Thyroid gland (tissue), 4 donors: Measurements from ENCODE around the gene LRRC59. TPM values are rescaled to one million over a fixed set of nuclear protein-coding genes. Genes with fewer than 3 reads are reported as not detected.

ENCODE experiments used
- DNase-seq, 2 donors: peaks; one replicate each; pipeline ENCODE4 v3.0.0-alpha.2; 2019
- H3K27ac ChIP-seq, 3 donors: fragments of 200-600 bp; sonication (generic); 1 replicate in 2 of 3; 2 replicates in 1 of 3; pipeline ENCODE4 v1.5.1; 2016 to 2019; ENCODE audit warnings: mild to moderate bottlenecking in 1 of 3, moderate library complexity in 1 of 3
- H3K27me3 ChIP-seq: fragments of 200-600 bp; sonication (generic); one replicate; pipeline ENCODE4 v1.5.1; 2019
- H3K36me3 ChIP-seq, 2 donors: fragments of 200-600 bp; sonication (generic); one replicate each; pipeline ENCODE4 v1.5.1; 2016 to 2019
- H3K4me1 ChIP-seq, 2 donors: fragments of 200-600 bp; sonication (generic); one replicate each; pipeline ENCODE4 v1.5.1; 2017 to 2019
- H3K4me3 ChIP-seq, 3 donors: fragments of 200-600 bp; sonication (generic); replicated peaks in 1 of 3; 1 replicate in 2 of 3; 2 replicates in 1 of 3; pipeline ENCODE4 v1.5.1; 2016; ENCODE audit warnings: mild to moderate bottlenecking in 1 of 3
- H3K9me3 ChIP-seq: fragments of 200-600 bp; sonication (generic); one replicate; pipeline ENCODE4 v1.5.1; 2017
- CTCF ChIP-seq, 6 experiments: fragments of 200-600 bp in 3 of 6; fragments of 450-650 bp in 3 of 6; sonication (generic) in 3 of 6; IDR thresholded peaks; one replicate each; pipeline ENCODE4 v1.5.1; 2016 to 2019; ENCODE audit warnings: antibody characterized with exemption in 6 of 6, mild to moderate bottlenecking in 2 of 6, inconsistent platforms in 1 of 6, moderate library complexity in 1 of 6
- POLR2A ChIP-seq, 2 donors: fragments of 450-650 bp; IDR thresholded peaks; one replicate each; pipeline ENCODE4 v1.6.1; 2017; ENCODE audit warnings: antibody characterized with exemption in 2 of 2, mild to moderate bottlenecking in 2 of 2, moderate library complexity in 1 of 2
- WGBS, 2 donors: methylation state at CpG; one replicate each; pipeline ENCODE4 v1.1.5; 2017; 5-methylcytosine and 5-hydroxymethylcytosine counted together
- intact Hi-C: fragments of 100-400 bp; cut with DNase I; formaldehyde crosslinking; loops from one replicate; pipeline ENCODE4 v1.15.1; 2023
- total RNA-seq, 4 donors: library from RNA; depleted of rRNA; stranded (reverse); fragments of >200 nt; gene quantifications; one replicate each; pipeline ENCODE4 v1.2.3, GENCODE V29; 2016

The LRRC59 gene
- total RNA-seq, 4 donors from 2014 or later = 57.4 to 91.0 (median 77.5) TPM

- peaks cover 49 to 55% of the 10 kb centered on the region in 2 donors for H3K4me1 ChIP-seq
- DNase-seq = no peak
- H3K27ac ChIP-seq = peak overlapping the region; percentile 80 to 89 (median 89)
- no peaks in the 10 kb centered on the region for H3K36me3 ChIP-seq
- WGBS, 2 donors = 60 to 70% methylated on average over 10 of the region's 10 CpGs
- no peaks in the 10 kb centered on the region for H3K27me3 ChIP-seq
- H3K4me3 ChIP-seq = no peak overlapping the region
- intact Hi-C loops = no loop called here
- TF ChIP-seq POLR2A (IDR thresholded peaks at IDR 0.05) = no peak
- H3K9me3 ChIP-seq = no peaks in the 10 kb centered on the region
These were observed 43.8 kb upstream of the LRRC59 start for GRCh38 chr17:50440838-50441829.

- no peaks in the 10 kb centered on the region for H3K9me3 ChIP-seq
- no peaks in the 10 kb centered on the region for H3K36me3 ChIP-seq
- 25 to 51% methylated on average over 3 to 4 of the region's 4 CpGs for WGBS, 2 donors
- TF ChIP-seq CTCF (IDR thresholded peaks at IDR 0.05) (peak in 1 of 6 experiments; percentile 15), POLR2A (IDR thresholded peaks at IDR 0.05) (peak in 1 of 2 donors; percentile 33)
- peak; percentile 85 to 86 for DNase-seq
- peak overlapping the region; percentile 80 to 89 (median 89) for H3K27ac ChIP-seq
- no peak overlapping the region for H3K4me3 ChIP-seq
- H3K4me1 ChIP-seq = peaks cover 49 to 55% of the 10 kb centered on the region in 2 donors
- intact Hi-C loops = no loop called here
- H3K27me3 ChIP-seq = no peaks in the 10 kb centered on the region
These were observed 43.0 kb upstream of the LRRC59 start for GRCh38 chr17:50440172-50440837.

GRCh38 chr17:50439008-50439407 is 41.7 kb upstream of the LRRC59 start:
- Histone ChIP-seq H3K36me3 (no peaks in the 10 kb centered on the region), H3K27me3 (no peaks in the 10 kb centered on the region), H3K9me3 (no peaks in the 10 kb centered on the region), H3K27ac (peak overlapping the region in 2 of 3 donors; percentile 80 to 89), H3K4me1 (peaks cover 45 to 51% of the 10 kb centered on the region in 2 donors), H3K4me3 (no peak overlapping the region)
- 85 to 88% methylated on average over 4 of the region's 4 CpGs for WGBS, 2 donors
- DNase-seq = no peak
- TF ChIP-seq POLR2A (IDR thresholded peaks at IDR 0.05) (no peak), CTCF (IDR thresholded peaks at IDR 0.05) (no peak)
- intact Hi-C loops = no loop called here

GRCh38 chr17:50437409-50437808 is 40.1 kb upstream of the LRRC59 start:
- TF ChIP-seq POLR2A (IDR thresholded peaks at IDR 0.05) (no peak), CTCF (IDR thresholded peaks at IDR 0.05) (no peak)
- intact Hi-C loops = no loop called here
- H3K27ac ChIP-seq = no peak overlapping the region
- DNase-seq = no peak
- peaks cover 33 to 39% of the 10 kb centered on the region in 2 donors for H3K4me1 ChIP-seq
- no peaks in the 10 kb centered on the region for H3K9me3 ChIP-seq
- WGBS, 2 donors = 95 to 99% methylated on average over 4 of the region's 4 CpGs
- no peaks in the 10 kb centered on the region for H3K36me3 ChIP-seq
- H3K27me3 ChIP-seq = no peaks in the 10 kb centered on the region
- no peak overlapping the region for H3K4me3 ChIP-seq

GRCh38 chr17:50432125-50432762 is 34.9 kb upstream of the LRRC59 start:
- H3K4me1 ChIP-seq = peaks cover 49 to 51% of the 10 kb centered on the region in 2 donors
- TF ChIP-seq POLR2A (IDR thresholded peaks at IDR 0.05) (no peak), CTCF (IDR thresholded peaks at IDR 0.05) (no peak)
- no peak overlapping the region for H3K4me3 ChIP-seq
- intact Hi-C loops = no loop called here
- 61 to 83% methylated on average over 4 of the region's 4 CpGs for WGBS, 2 donors
- H3K9me3 ChIP-seq = no peaks in the 10 kb centered on the region
- H3K27me3 ChIP-seq = no peaks in the 10 kb centered on the region
- peak overlapping the region; percentile 16 to 51 (median 47) for H3K27ac ChIP-seq
- H3K36me3 ChIP-seq = no peaks in the 10 kb centered on the region
- no peak for DNase-seq
